Urothelium cell line (cell line): Measurements from ENCODE around the gene RBM46.
A peak's percentile ranks its signal among the peaks of the same experiment; 100 is the strongest.
"Not testable (repeated sequence)": the region's sequence is repeated elsewhere in the genome, so short reads cannot be mapped to it uniquely, and the experiment has no call there.

Experiments used
- DNase-seq: peaks from one replicate; pipeline ENCODE4 v3.0.0; 2011; ENCODE audit warnings: low spot score, mixed read lengths
- FAIRE-seq: peaks from 2 replicates; lab custom pipeline; 2011; peaks lifted over from hg19 to GRCh38; lab: Jason Lieb, UNC

The RBM46 gene

GRCh38 chr4:154836513-154836912, 55.4 kb downstream of the RBM46 start:
- FAIRE-seq: no peak

GRCh38 chr4:154838155-154838554, 57.1 kb downstream of the RBM46 start:
- no peak for DNase-seq
- FAIRE-seq: no peak

More at GRCh38 chr4:154836513-154836912, 55.4 kb downstream of the RBM46 start:
- no peak for DNase-seq

- FAIRE-seq (no peak), DNase-seq (no peak)
These were observed 57.6 kb downstream of the RBM46 start for GRCh38 chr4:154838694-154839093.

GRCh38 chr4:154854362-154854761, 73.3 kb downstream of the RBM46 start:
- FAIRE-seq: no peak
- peak; percentile 19 for DNase-seq

- no peak for DNase-seq
- no peak for FAIRE-seq
These were observed 77.1 kb downstream of the RBM46 start for GRCh38 chr4:154858166-154858565.

GRCh38 chr4:154868414-154869194, 87.5 kb downstream of the RBM46 start:
- DNase-seq (no peak), FAIRE-seq (no peak)

GRCh38 chr4:154869301-154869700, 88.2 kb downstream of the RBM46 start:
- DNase-seq (no peak), FAIRE-seq (no peak)

GRCh38 chr4:154872198-154872597, 91.1 kb downstream of the RBM46 start:
- no peak for DNase-seq
- no peak for FAIRE-seq

GRCh38 chr4:154874049-154874448, 93.0 kb downstream of the RBM46 start:
- not testable (repeated sequence) for FAIRE-seq, DNase-seq

- DNase-seq: peak; percentile 28
- FAIRE-seq: no peak
These were observed 96.2 kb downstream of the RBM46 start for GRCh38 chr4:154877110-154877760.
